GM06990 (cell line): ENCODE data around the gene LGR5.

ENCODE experiments used
- DNase-seq: peaks from one replicate; pipeline ENCODE4 v3.0.0-alpha.2; 2011; ENCODE audit not compliant: insufficient read length; ENCODE audit errors: extremely low read depth
- H3K27me3 ChIP-seq: replicated peaks from 2 replicates; pipeline ENCODE4 v1.6.0; 2011; ENCODE audit warnings: low read length; ENCODE audit not compliant: control insufficient read depth, insufficient read depth
- H3K36me3 ChIP-seq: 2 replicates; pipeline ENCODE4 v1.5.1; 2011; ENCODE audit warnings: low read length; ENCODE audit not compliant: control insufficient read depth, insufficient read depth
- H3K4me3 ChIP-seq: replicated peaks from 2 replicates; pipeline ENCODE4 v1.5.1; 2011; ENCODE audit warnings: low read depth, mild to moderate bottlenecking, control low read depth, low read length
- CTCF ChIP-seq: IDR thresholded peaks from 2 replicates; pipeline ENCODE4 v1.5.1; 2011; ENCODE audit warnings: low read length, control low read depth, mild to moderate bottlenecking, inconsistent platforms; ENCODE audit not compliant: insufficient read depth, poor library complexity, severe bottlenecking

The LGR5 gene

GRCh38 chr12:71456990-71457389, 17.4 kb downstream of the LGR5 start:
- no peak for TF ChIP-seq CTCF
- no peak for DNase-seq
- Histone ChIP-seq H3K4me3 (no peak overlapping the region), H3K27me3 (no peaks in the 10 kb centered on the region), H3K36me3 (no peaks in the 10 kb centered on the region)

DNA sequence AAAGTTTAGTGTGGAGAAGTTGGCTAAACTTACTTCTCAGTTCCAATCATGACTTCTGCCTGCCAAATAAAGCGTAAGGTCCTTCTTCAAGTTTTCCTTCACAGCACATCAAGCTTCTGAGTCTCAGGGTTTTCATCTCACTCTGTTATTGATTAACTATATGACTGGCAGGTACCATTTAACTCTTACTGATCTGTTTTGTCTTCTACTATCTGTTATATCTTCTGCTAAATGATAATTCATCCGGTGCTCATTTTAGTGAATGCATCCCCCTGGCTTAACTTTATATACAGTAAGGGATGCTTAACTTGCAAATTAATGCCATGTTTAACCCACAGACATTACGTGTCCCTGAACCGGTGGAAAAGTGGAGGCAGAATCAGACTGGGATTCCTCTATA, 20.7 kb downstream of the LGR5 start:
- H3K4me3 ChIP-seq: no peak overlapping the region
- no peak for DNase-seq

GRCh38 chr12:71460850-71461609, 21.4 kb downstream of the LGR5 start:
- H3K36me3 ChIP-seq: no peaks in the 10 kb centered on the region
- H3K4me3 ChIP-seq: no peak overlapping the region
- no peak for DNase-seq
- no peak for TF ChIP-seq CTCF
- no peaks in the 10 kb centered on the region for H3K27me3 ChIP-seq

More for the DNA sequence above, 20.7 kb downstream of the LGR5 start:
- H3K27me3 ChIP-seq: no peaks in the 10 kb centered on the region
- H3K36me3 ChIP-seq: no peaks in the 10 kb centered on the region
- no peak for TF ChIP-seq CTCF

GRCh38 chr12:71461787-71462328, 22.3 kb downstream of the LGR5 start:
- no peak for TF ChIP-seq CTCF

GRCh38 chr12:71465796-71466195, 26.2 kb downstream of the LGR5 start:
- no peak for DNase-seq
- H3K27me3 ChIP-seq: no peaks in the 10 kb centered on the region
- H3K36me3 ChIP-seq: no peaks in the 10 kb centered on the region
- no peak overlapping the region for H3K4me3 ChIP-seq
- no peak for TF ChIP-seq CTCF

More at GRCh38 chr12:71461787-71462328, 22.3 kb downstream of the LGR5 start:
- H3K36me3 ChIP-seq: no peaks in the 10 kb centered on the region
- no peak for DNase-seq
- no peak overlapping the region for H3K4me3 ChIP-seq
- H3K27me3 ChIP-seq: no peaks in the 10 kb centered on the region
